Measurements from ENCODE around the gene JPT1.
A peak's percentile ranks its signal among the peaks of the same experiment; 100 is the strongest.
"Not testable (repeated sequence)": the region's sequence is repeated elsewhere in the genome, so short reads cannot be mapped to it uniquely, and the experiment has no call there.

The JPT1 gene

DNA sequence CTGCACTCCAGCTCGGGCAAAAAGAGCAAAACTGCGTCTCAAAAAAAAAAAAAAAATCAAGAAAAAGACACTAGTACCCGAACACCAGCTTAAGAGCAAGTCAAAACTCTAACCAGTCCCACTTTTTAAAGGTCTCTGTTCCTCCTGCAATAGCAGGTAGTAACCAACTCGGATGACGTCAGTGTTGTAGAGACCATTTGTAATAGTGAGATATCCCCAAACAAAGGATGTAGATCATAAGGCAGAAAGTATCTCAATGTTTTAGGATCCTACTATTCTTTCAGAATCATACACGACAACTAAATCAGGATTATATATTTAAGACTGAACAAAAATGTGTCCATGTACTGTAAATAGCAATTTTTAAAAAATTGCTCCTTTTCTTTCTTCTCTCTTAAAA lies 2.4 kb downstream of the JPT1 start:
- Histone ChIP-seq H3K9me3 (ENCODE audit: low read length) (no peaks in the 10 kb centered on the region), H3K36me3 (ENCODE audit: insufficient read depth, low read length) (peaks cover 29% of the 10 kb centered on the region), H3K4me3 (ENCODE audit: low read length) (peak overlapping the region; percentile 91), H2AFZ (ENCODE audit: low read depth, low read length) (no peak overlapping the region), H3K4me1 (ENCODE audit: insufficient read depth, low read length) (peaks cover 12% of the 10 kb centered on the region), H3K27me3 (ENCODE audit: insufficient read depth, low read length) (no peaks in the 10 kb centered on the region)

DNA sequence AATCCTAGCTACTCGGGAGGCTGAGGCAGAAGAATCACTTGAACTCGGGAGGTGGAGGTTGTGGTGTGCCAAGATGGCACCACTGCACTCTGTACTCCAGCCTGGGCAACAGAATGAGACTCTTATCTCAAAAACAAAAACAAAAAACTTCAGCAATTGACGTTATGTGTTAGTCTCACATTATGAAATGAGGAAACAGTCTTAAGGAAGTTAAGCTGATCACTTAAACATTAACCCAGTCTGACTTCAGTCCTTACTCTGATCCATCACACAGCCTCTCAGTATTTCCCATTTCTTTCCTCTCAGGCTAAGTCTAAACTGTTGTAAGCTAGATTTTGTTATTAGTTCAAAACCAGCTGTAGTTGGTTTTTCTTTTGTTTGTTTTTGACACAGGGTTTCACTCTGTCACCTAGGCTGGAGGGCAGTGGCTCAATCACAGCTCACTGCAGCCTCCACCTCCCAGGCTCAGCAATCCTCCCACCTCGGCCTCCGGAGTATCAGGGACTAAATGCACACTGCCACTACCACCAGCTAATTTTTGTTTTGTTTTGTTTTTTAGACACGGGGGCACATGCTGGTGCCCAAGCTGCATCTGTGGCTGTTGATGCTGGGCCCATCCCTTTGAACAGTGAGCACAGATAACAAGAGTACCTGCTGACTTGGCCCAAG lies 6.3 kb downstream of the JPT1 start:
- H3K4me3 ChIP-seq (ENCODE audit: low read length): no peak overlapping the region
- no peaks in the 10 kb centered on the region for H3K27me3 ChIP-seq (ENCODE audit: insufficient read depth, low read length)
- H3K9me3 ChIP-seq (ENCODE audit: low read length): no peaks in the 10 kb centered on the region
- peaks cover 4% of the 10 kb centered on the region for H3K4me1 ChIP-seq (ENCODE audit: insufficient read depth, low read length)
- H2AFZ ChIP-seq (ENCODE audit: low read depth, low read length): no peak overlapping the region
- peaks cover 67% of the 10 kb centered on the region for H3K36me3 ChIP-seq (ENCODE audit: insufficient read depth, low read length)

DNA sequence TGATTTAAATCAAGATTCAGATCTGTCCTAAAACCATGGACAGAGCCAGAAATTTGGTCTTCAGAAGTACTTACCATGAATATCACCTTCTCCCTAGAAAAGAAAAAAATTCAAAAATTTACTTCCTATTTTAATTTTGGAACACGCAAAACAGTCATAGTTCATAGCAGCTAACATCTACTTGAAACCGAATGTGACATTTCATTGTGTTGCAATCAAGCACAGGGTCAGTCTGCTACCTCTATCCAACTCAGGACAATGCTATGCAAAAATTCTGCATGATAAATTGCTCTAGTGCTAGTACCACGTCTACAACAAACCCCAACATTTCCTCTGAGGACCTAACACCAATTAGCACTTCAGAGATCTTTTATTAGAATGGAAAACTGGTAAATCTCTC lies 7.7 kb downstream of the JPT1 start:
- Histone ChIP-seq H3K9me3 (ENCODE audit: low read length) (no peaks in the 10 kb centered on the region), H3K36me3 (ENCODE audit: insufficient read depth, low read length) (peaks cover 80% of the 10 kb centered on the region), H3K27me3 (ENCODE audit: insufficient read depth, low read length) (no peaks in the 10 kb centered on the region), H3K4me3 (ENCODE audit: low read length) (no peak overlapping the region), H3K4me1 (ENCODE audit: insufficient read depth, low read length) (no peaks in the 10 kb centered on the region), H2AFZ (ENCODE audit: low read depth, low read length) (no peak overlapping the region)

DNA sequence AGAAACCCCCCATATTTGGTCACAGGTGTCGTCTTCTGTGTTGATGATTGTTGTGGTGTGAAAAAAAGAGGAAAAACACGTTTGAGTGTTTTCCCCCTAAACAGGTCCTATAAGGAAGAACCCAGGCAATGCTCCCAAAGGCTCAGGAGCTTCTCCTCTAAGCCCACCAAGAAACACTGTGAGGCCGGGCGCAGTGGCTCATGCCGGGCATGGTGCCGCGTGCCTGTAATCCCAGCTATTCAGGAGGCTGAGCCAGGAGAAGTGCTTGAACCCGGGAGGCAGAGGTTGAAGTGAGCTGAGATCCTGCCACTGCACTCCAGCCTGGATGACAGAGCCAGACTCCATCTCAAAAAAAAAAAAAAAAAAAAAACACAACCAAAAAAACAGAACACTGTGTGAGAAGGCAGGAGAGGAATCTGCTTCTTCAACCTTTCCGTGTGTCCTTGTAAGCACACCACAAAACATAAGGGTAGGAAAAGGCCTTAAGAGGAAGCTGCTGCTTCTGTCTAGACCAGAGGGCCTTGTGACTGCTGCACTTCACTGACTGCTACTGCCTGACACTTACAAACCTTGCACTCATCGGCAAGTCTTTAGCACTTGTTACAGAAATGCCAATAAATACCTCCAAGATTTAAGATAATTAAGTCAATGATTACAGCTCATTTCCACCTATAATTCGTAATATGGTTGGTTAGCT lies 9.3 kb downstream of the JPT1 start:
- no peak overlapping the region for H2AFZ ChIP-seq (ENCODE audit: low read depth, low read length)
- H3K4me3 ChIP-seq (ENCODE audit: low read length): no peak overlapping the region
- H3K4me1 ChIP-seq (ENCODE audit: insufficient read depth, low read length): no peaks in the 10 kb centered on the region
- H3K9me3 ChIP-seq (ENCODE audit: low read length): no peaks in the 10 kb centered on the region
- peaks cover 93% of the 10 kb centered on the region for H3K36me3 ChIP-seq (ENCODE audit: insufficient read depth, low read length)
- no peaks in the 10 kb centered on the region for H3K27me3 ChIP-seq (ENCODE audit: insufficient read depth, low read length)

DNA sequence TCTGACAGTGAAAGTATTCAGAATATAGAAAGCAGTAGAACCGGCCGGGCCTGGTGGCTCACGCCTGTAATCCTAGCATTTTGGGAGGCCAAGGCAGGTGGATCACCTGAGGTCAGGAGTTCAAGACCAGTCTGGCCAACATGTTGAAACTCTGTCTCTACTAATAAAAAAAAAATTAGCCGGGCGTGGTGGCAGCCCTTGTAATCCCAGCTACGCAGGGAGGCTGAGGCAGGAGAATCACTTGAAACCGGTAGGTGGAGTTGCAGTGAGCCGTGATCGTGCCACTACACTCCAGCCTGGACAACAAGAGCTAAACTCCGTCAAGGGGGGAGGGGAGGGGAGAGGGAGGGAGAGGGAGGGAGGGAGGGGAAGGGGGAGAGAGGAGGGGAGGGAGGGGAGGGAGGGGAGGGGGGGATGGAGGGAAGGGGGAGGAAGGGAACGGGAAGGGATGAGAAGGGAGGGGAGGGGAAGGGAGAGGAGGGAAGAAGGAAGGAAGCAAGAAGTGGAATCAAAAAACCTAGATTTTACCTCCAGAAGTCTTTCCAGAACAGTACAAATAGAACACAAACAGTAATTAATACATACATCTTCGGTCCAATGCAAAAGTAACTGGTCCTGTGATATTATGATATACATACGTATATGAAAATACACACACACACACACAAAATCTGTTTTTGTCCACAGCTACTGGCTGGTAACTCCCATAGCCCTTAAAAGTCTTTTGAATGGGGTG lies 11.9 kb downstream of the JPT1 start:
- Histone ChIP-seq H2AFZ (ENCODE audit: low read depth, low read length) (no peak overlapping the region), H3K27me3 (ENCODE audit: insufficient read depth, low read length) (no peaks in the 10 kb centered on the region), H3K36me3 (ENCODE audit: insufficient read depth, low read length) (peaks cover 93% of the 10 kb centered on the region), H3K9me3 (ENCODE audit: low read length) (no peaks in the 10 kb centered on the region), H3K4me3 (ENCODE audit: low read length) (no peak overlapping the region), H3K4me1 (ENCODE audit: insufficient read depth, low read length) (no peaks in the 10 kb centered on the region)

DNA sequence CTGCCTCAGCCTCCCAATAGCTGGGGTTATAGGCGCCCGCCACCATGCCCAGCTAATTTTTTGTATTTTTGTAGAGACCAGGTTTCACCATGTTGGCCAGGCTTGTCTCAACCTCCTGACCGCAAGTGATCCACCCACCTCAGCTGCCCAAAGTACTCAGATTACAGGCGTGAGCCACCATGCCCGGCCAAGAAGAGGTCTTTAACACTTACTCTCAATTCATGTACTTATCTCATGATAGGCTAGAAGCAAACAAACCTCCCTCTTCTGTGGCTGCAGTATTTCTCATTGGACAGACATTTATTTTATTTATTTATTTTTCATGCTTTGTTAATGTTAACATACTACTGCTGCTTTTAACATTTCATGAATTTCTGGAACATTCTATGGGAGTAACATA lies 15.8 kb downstream of the JPT1 start:
- Histone ChIP-seq H3K9me3 (ENCODE audit: low read length) (no peaks in the 10 kb centered on the region), H2AFZ (ENCODE audit: low read depth, low read length) (no peak overlapping the region), H3K4me3 (ENCODE audit: low read length) (no peak overlapping the region), H3K27me3 (ENCODE audit: insufficient read depth, low read length) (no peaks in the 10 kb centered on the region), H3K4me1 (ENCODE audit: insufficient read depth, low read length) (no peaks in the 10 kb centered on the region), H3K36me3 (ENCODE audit: insufficient read depth, low read length) (peaks cover 82% of the 10 kb centered on the region)

DNA sequence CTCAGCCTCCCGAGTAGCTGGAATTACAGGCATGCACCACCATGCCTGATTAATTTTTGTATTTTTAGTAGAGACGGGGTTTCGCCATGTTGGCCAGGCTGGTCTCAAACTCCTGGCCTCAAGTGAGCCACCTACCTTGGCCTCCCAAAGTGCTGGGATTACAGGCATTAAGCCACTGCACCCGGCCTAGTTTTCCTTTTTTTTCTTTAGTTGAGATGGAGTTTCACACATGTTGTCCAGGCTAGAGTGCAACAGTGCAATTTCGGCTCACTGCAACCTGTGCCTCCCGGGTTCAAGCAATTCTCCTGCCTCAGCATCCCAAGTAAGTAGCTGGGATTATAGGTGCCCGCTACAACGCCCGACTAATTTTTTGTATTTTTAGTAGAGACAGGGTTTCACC lies 16.6 kb downstream of the JPT1 start:
- H3K4me1 ChIP-seq (ENCODE audit: insufficient read depth, low read length); H3K4me3 ChIP-seq (ENCODE audit: low read length); H3K27me3 ChIP-seq (ENCODE audit: insufficient read depth, low read length); H3K9me3 ChIP-seq (ENCODE audit: low read length); H2AFZ ChIP-seq (ENCODE audit: low read depth, low read length): not testable (repeated sequence)
- peaks cover 75% of the 10 kb centered on the region for H3K36me3 ChIP-seq (ENCODE audit: insufficient read depth, low read length)

DNA sequence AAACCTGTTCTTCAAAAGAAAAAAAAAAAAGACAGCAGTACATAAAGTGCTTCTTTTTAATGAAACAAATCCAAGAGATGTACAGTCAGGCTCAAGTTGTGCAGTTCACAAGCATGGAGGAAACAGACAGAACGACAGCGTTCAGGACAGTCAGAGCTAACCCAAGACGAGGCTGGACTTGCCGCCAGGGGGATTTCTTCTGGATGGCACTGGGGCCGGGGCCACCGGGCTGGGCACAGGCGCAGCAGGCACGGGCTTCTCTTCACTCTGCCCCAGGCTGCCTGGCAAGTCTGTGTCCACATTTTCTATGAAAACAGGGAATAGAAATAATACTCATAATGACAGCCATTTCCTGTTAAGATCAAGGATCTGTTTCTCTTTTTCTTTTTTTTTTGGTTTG lies 18.4 kb downstream of the JPT1 start:
- no peaks in the 10 kb centered on the region for H3K27me3 ChIP-seq (ENCODE audit: insufficient read depth, low read length)
- no peaks in the 10 kb centered on the region for H3K9me3 ChIP-seq (ENCODE audit: low read length)
- H3K4me3 ChIP-seq (ENCODE audit: low read length): no peak overlapping the region
- no peaks in the 10 kb centered on the region for H3K4me1 ChIP-seq (ENCODE audit: insufficient read depth, low read length)
- H3K36me3 ChIP-seq (ENCODE audit: insufficient read depth, low read length): peaks cover 59% of the 10 kb centered on the region
- no peak overlapping the region for H2AFZ ChIP-seq (ENCODE audit: low read depth, low read length)

DNA sequence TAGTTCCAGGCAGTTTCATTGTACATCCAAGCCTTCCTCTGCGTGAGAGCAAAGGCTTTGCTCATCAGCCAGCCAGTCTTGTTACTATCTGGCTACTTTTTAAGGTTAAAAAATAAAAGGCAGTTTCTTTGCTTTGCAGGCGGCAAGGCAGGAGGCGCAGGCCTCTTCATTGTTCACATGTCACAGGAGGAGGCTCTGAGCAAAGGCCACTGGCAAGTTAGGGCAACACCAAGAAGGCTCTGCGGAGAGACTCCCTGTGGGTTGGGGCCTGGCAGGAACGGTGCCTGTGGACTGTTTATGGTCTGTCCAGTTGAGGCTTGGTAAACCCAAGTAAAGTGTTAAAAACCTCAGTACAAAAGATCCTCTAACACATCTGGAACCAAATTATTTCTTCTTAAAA lies 18.9 kb downstream of the JPT1 start:
- Histone ChIP-seq H3K36me3 (ENCODE audit: insufficient read depth, low read length) (peaks cover 54% of the 10 kb centered on the region), H3K27me3 (ENCODE audit: insufficient read depth, low read length) (no peaks in the 10 kb centered on the region), H3K4me1 (ENCODE audit: insufficient read depth, low read length) (peaks cover 2% of the 10 kb centered on the region), H3K4me3 (ENCODE audit: low read length) (no peak overlapping the region), H3K9me3 (ENCODE audit: low read length) (no peaks in the 10 kb centered on the region), H2AFZ (ENCODE audit: low read depth, low read length) (no peak overlapping the region)

DNA sequence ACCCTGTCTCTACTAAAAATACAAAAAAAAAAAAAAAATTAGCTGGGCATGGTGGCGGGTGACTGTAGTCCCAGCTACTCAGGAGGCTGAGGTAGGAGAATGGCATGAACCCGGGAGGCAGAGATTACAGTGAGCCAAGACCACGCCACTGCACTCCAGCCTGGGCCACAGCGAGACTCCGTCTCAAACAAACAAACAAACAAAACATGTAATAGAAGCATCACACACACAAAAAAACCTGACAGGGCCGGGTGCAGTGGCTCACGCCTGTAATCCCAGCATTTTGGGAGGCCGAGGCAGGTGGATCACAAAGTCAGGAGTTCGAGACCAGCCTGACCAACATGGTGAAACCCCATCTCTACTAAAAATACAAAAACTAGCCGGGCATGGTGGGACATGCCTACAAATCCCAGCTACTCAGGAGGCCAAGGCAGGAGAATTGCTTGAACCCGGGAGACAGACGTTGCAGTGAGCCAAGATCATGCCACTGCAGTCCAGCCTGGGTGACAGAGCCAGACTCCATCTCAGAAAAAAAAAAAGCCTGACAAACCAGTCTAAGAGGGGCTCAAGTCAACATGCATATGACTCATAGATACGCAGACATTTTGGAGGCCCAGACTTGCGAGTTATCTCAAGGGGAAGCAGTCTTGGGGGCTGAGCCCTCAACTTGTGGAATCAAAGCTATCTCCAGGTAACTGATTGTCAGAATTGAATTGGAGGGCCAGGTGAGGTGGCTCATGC lies 20.5 kb downstream of the JPT1 start:
- H2AFZ ChIP-seq (ENCODE audit: low read depth, low read length); H3K27me3 ChIP-seq (ENCODE audit: insufficient read depth, low read length); H3K4me3 ChIP-seq (ENCODE audit: low read length); H3K9me3 ChIP-seq (ENCODE audit: low read length); H3K4me1 ChIP-seq (ENCODE audit: insufficient read depth, low read length): not testable (repeated sequence)
- peaks cover 52% of the 10 kb centered on the region for H3K36me3 ChIP-seq (ENCODE audit: insufficient read depth, low read length)

DNA sequence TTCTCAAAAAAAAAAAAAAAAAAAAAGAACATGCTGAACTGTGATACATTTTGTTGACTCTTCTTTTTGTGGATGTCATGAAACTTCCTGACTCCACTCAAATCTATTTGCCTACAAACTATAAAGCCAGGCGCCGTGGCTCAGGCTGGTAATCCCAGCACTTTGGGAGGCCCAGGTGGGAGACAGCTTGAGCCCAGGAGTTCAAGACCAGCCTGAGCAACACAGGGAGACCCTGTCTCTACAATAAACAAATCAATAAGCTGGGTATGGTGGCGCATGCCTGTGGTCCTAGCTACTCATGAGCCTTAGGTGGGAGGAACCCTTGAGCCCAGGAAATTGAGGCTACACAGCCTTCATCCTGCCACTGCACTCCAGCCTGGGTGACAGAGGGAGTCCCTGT lies 21.3 kb downstream of the JPT1 start:
- no peaks in the 10 kb centered on the region for H3K9me3 ChIP-seq (ENCODE audit: low read length)
- H3K27me3 ChIP-seq (ENCODE audit: insufficient read depth, low read length): no peaks in the 10 kb centered on the region
- H3K36me3 ChIP-seq (ENCODE audit: insufficient read depth, low read length): peaks cover 47% of the 10 kb centered on the region
- no peak overlapping the region for H3K4me3 ChIP-seq (ENCODE audit: low read length)
- H3K4me1 ChIP-seq (ENCODE audit: insufficient read depth, low read length): peaks cover 8% of the 10 kb centered on the region
- H2AFZ ChIP-seq (ENCODE audit: low read depth, low read length): no peak overlapping the region

DNA sequence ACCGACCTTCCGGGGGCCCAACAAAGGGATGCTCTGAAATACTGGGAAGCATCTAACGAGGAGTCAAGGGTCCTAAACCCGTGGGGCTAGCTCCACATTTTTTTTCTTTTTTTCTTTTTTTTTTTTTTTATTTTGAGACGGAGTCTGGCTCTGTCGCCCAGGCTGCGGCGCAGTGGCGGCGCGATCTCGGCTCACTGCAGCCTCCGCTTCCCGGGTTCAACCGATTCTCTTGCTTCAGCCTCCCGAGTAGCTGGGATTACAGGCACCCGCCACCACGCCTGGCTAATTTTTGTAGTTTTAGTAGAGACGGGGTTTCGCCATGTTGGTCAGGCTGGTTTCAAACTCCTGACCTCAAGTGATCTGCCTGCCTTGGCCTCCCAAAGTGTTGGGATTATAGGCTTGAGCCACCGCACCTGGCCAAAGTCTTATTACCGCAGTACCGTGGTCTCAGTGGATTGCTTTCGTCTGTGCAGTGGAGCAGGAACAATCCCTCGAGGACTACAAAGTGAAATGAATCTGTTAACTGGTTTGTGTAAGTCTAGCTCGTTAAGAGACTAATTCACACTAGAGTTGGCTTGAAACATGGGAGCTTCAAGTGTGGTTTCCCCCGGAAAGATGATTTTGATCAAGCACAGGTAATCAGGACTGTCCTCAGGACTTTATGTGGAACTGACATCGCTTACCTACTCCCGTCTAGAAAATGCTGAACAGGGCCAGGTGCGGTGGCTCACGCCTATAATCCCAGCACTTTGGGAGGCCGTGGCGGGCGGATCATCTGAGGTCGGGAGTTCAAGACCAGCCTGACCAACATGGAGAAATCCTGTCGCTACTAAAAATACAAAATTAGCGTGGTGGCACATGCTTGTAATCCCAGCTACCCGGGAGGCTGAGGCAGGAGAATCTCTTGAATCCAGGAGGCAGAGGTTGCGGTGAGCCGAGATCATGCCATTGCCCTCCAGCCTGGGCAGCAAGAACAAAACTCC lies 22.0 kb downstream of the JPT1 start:
- not testable (repeated sequence) for H3K9me3 ChIP-seq (ENCODE audit: low read length); H3K4me1 ChIP-seq (ENCODE audit: insufficient read depth, low read length); H3K27me3 ChIP-seq (ENCODE audit: insufficient read depth, low read length)
- peak overlapping the region; percentile 78 for H2AFZ ChIP-seq (ENCODE audit: low read depth, low read length)
- H3K4me3 ChIP-seq (ENCODE audit: low read length): peak overlapping the region; percentile 83
- H3K36me3 ChIP-seq (ENCODE audit: insufficient read depth, low read length): peaks cover 43% of the 10 kb centered on the region

Measured in neuron (in vitro differentiated cells).